Stimulated activated CD4-positive, alpha-beta T cell treated with anti-CD3 and anti-CD28 coated beads, Interleukin-1b, Interleukin-23, amount 100 ng/mL, for 48 hours (primary cell): ENCODE measurements around the gene RNF212B.
"Not testable (repeated sequence)": the region's sequence is repeated elsewhere in the genome, so short reads cannot be mapped to it uniquely, and the experiment has no call there.

Experiments
- DNase-seq: peaks from one replicate; pipeline ENCODE4 v3.0.0-alpha.2; 2020

RNF212B gene, protein sequence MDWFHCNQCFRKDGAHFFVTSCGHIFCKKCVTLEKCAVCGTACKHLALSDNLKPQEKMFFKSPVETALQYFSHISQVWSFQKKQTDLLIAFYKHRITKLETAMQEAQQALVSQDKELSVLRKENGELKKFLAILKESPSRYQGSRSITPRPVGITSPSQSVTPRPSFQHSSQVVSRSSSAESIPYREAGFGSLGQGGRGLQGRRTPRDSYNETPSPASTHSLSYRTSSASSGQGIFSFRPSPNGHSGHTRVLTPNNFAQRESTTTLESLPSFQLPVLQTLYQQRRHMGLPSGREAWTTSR

DNA sequence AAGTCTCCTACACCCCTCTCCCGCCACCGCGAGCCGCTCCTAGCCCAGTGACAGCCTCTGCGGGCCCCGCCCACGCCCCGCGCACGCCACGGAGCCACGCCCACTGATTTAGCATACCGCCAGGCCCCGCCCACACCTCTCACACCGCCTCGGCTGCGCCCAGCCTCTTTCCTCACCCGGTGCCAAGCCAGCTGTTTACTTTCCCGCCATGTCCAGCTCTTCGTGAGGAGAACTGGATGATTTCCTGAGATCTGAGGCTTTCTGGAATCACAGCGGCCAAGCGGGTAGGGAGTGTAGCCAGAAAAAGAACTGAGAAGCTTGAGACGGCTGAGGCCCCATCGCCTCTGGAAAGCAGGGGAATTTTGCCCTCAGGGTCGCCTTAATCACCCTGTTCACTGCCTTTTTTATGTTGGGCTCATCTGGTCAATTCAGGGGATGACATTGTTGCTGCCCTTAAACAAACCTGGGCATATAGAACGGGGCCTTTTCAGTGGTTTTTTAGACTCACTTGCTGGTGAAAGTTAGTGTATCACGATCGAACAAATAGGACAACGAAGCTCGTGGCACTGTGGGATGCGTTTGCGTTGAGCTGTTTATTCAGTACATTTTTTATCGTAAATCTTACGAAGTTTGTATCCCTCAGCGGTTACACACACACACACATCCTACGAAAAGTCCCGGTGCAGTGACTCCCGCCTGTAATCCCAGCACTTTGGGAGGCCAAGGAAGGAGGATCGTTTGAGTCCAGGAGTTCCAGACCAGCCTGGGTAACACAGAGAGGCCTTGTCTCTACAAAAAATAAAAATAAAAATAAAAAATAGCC, at the start of gene RNF212B:
Gene RNF212B (plus strand): TSS at position 165 of the 823 bp plus-strand sequence. CDS start 2,410 bp downstream, outside the sequence.
- DNase-seq: peak; percentile 88

- no peak for DNase-seq
Observed at GRCh38 chr14:23193432-23193831, 44.3 kb upstream of the RNF212B start.

- DNase-seq: no peak
Observed at GRCh38 chr14:23195552-23196101, 42.1 kb upstream of the RNF212B start.

DNA sequence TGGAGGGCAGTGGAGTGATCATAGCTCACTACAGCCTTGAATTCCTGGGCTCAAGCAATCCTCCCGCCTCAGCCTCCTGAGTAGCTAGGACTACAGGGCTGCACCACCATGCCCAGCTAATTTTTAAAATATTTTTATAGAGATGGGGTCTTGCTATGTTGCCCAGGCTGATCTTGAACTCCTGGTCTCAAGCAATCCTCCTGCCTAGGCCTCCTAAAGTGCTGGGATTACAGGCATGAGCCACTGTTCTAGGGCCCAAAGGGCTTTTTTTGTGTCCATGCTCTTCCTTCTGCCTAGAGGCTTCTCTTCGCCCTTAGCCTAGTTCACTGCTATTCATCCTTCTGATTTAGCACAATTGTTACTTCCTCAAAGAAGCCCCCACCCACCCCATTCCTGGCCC, 41.2 kb upstream of the RNF212B start:
- DNase-seq: not testable (repeated sequence)

DNA sequence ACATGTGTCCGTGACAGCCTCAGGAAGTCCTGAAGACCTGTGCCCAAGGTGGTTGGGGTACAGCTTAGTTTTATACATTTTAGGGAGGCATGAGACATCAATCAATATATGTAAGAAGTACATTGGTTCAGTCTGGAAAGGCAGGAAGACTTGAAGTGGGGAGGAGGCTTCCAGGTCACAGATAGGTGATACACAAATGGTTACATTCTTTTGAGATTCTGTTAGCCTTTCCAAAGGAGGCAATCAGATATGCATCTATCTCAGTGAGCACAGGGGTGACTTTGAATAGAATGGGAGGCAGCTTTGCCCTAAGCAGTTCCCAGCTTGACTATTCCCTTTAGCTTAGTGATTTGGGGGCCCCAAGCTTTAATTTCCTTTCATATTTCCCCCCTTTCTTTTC, 38.6 kb upstream of the RNF212B start:
- DNase-seq: not testable (repeated sequence)

- DNase-seq: no peak
Observed at GRCh38 chr14:23202001-23202400, 35.7 kb upstream of the RNF212B start.

GRCh38 chr14:23206422-23207145, 31.2 kb upstream of the RNF212B start:
- no peak for DNase-seq

DNA sequence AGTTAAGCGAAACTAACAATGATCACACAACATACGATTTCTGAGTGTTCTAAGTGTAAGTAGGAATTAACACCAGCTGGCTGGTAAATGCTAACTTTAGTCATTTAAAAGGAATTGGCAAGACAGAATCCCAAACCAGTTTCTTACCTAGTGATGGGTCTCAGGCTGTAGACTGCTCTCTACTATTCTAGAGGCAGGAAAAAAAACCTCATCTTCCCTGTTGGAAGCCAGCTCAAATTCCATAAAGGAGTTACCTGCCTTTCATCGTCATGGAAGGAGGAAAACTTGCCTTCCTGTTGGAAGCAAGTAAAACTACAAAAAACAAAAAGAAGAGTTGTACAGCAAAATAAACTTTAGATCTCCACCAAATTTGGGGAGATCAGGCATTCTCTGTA, 30.6 kb upstream of the RNF212B start:
- no peak for DNase-seq

DNA sequence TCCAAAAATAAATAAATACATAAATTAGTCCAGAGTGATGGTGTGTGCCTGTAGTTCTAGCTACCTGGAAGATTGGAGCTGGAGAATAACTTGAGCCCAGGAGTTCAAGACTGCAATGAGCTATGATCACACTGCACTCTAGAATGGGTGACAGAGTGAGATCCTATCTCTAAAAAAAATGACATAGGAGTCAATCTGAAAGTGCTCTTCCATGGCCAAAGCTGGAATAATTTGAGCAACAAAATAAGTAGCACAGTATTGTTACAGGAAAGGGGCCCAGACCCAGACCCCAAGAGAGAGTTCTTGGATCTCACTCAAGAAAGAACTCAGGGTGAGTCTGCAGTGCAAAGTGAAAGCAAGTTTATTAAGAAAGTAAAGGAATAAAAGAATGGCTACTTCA, 29.4 kb upstream of the RNF212B start:
- DNase-seq: no peak

DNA sequence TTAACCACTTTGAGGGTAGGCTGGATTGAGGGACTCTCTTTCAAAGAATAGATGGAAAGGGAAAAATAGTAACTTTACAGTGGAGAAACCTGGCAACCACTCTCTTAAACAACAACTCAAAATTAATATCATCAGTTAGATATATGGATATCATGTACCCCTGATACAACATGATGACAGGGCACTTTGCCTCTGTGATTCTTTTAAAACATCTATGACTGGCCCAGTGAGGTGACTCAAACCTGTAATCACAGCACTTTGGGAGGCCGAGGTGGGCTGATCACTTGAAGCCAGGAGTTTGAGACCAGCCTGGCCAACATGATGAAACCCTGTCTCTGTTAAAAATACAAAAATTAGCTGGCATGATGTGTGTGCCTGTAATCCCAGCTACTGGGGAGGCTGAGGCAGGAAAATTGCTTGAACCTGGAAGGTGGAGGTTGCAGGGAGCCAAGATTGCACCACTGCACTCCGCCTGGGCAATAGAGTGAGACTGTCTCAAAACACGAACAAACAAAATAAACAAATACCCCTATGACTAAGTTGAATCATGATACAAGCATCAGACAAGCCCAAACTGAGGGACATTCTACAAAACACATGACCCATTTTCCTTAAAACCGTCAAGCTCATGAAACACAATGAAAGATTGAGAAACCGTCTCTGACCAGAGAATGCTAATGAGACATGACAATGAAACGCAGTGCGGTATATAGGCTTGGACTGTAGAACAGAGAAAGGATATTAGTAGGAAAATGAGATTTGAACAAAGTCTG, 27.9 kb upstream of the RNF212B start:
- no peak for DNase-seq

DNA sequence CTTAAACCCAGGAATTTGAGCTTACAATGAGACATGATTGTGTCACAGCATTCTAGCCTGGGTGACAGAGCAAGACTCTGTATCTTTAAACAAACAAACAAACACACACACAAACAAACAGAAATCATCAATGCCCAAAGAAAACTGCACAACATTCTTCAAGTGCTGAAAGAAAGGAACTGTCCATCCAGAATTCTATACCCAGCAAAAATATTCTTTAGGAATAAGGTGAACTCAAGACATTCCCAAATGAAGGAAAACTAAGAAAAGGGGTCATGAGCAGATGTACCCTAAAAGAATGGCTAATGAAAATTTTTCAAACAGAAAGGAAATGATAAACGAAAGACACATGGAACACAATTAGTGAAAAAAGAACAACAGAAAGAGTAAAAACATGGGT, 22.3 kb upstream of the RNF212B start:
- no peak for DNase-seq

DNA sequence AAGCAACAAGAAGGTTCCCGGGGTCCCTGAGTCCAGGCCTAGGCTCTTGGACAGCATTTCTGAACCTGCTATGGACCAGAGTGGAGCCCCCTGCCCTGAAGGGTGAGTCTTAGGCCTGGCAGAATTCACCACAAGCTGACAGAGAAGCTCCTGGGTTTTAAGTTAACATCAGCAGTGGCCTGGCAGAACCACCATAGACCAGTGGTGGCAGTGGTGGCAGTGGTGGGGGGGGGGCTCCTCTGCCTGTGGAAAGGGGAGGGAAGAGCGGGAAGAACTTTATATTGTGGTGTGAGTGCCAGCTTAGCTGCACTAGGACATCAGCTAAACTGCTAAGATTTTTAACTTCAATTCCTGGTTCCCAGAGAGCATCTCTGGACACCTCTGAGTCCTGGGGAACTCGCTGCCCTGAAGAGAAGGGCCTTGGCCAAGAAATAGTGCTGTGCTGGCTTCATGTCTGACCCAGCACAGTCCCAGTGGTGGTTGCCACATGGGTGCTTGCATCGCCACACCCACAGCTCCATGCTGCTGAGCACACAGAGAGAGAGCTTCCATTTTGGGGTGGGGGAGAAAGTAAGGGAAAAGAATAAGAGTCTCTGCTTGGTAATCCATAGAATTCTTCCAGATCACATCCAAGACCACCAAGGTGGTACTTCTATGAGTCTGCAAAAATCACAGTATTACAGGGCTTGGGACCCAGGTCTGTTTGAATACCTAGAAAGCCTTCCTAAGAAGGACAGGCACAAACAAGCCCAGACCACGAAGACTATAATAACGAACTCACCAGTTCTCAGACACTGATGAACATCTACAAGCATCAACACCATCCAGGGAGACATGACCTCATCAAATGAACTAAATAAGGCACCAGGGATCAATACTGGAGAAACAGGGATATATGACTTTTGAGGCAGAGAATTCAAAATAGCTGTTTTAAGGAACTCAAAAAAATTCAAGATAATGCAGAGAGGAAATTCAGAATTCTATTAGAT, 20.4 kb upstream of the RNF212B start:
- no peak for DNase-seq

DNA sequence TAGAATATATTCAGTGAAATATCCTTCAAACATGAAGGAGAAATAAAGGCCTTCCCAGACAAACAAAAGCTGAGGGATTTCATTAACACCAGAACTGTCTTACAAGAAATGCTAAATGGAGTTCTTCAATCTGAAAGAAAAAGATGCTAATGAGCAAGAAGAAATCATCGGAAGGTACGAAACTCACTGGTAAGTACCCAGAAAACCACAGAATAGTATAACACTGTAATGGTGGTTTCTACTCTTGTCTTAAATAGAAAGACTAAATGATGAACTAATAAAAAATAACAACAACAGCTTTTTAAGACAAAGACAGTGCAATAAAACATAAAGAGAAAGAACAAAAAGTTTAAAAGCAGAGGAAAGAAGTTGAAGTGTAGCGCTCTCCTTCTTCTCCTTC, 18.7 kb upstream of the RNF212B start:
- no peak for DNase-seq

DNA sequence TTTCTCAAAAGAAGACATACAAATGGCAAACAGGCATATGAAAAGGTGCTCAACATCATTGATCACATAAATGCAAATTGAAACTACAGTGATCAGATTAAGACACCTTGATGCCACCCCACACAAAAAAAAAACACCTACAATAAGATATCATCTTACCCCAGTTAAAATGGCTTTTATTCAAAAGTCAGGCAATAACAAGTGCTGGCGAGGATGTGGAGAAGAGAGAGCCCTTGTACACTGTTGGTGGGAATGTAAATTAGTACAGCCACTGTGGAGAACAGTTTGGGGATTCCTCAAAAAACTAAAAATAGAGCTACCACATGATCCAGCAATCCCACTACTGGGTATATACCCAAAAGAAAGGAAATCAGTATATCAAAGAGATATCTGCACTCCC, 12.8 kb upstream of the RNF212B start:
- DNase-seq: not testable (repeated sequence)

DNA sequence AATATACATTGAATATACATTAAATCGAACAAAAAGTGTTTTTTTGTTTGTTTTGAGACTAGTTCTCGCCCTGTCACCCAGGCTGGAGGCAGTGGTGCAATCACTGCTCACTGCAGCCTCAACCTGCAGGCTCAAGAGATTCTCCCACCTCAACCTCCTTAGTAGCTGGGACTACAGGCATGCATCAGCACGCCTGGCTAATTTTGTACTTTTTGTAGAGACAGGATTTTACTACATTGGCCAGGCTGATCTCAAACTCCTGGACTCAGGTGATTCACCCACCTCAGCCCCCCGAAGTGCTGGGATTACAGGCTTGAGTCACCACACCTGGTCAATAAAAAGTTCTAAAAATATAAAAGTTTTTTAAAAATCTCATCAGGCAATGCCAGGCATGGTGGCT, 10.2 kb upstream of the RNF212B start:
- DNase-seq: no peak

GRCh38 chr14:23228812-23229211, 8.9 kb upstream of the RNF212B start:
- no peak for DNase-seq

- DNase-seq: not testable (repeated sequence)
Observed at GRCh38 chr14:23232241-23232808, 5.4 kb upstream of the RNF212B start.

DNA sequence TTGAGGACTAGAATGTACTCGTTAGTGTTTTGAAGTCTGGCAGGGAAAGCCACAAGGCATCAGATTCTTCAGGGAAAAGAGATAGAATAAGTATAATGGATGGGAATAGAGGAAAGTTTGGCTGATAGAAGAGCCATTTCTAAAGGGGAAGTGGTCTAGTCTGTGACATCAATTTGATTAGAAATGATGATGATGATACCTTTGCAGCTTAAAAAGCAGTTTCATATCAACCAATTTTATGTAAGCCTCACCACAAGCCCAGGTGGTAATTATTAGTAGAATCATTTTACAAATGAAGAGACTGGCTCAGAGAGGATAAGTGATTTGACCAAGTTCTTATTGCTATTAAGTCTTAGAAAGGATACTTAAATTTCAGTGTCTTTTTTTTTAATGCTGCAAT, 2.9 kb downstream of the RNF212B start:
- DNase-seq: no peak

GRCh38 chr14:23241061-23241715, 3.5 kb downstream of the RNF212B start:
- DNase-seq: not testable (repeated sequence)

- DNase-seq: no peak
Observed at GRCh38 chr14:23242076-23242475, 4.3 kb downstream of the RNF212B start.
